ENCODE data around the gene PLEKHS1.
"Not testable (repeated sequence)": the region's sequence is repeated elsewhere in the genome, so short reads cannot be mapped to it uniquely, and the experiment has no call there.

PLEKHS1 gene

GRCh38 chr10:113740850-113741249 lies 10.6 kb upstream of the PLEKHS1 start:
- no peak for DNase-seq (ENCODE audit: low spot score)

GRCh38 chr10:113742466-113742865 lies 9.0 kb upstream of the PLEKHS1 start:
- DNase-seq (ENCODE audit: low spot score) = no peak

GRCh38 chr10:113743594-113743993 lies 7.9 kb upstream of the PLEKHS1 start:
- DNase-seq (ENCODE audit: low spot score) = no peak

- DNase-seq (ENCODE audit: low spot score) = no peak
Observed at GRCh38 chr10:113745374-113745773, 6.1 kb upstream of the PLEKHS1 start.

- DNase-seq (ENCODE audit: low spot score) = no peak
Observed at GRCh38 chr10:113746217-113746957, 5.1 kb upstream of the PLEKHS1 start.

GRCh38 chr10:113752553-113752952 lies 1.1 kb downstream of the PLEKHS1 start:
- DNase-seq (ENCODE audit: low spot score) = no peak

GRCh38 chr10:113753020-113753692 lies 1.7 kb downstream of the PLEKHS1 start:
- DNase-seq (ENCODE audit: low spot score) = no peak

GRCh38 chr10:113754125-113754524 lies 2.6 kb downstream of the PLEKHS1 start:
- DNase-seq (ENCODE audit: low spot score) = no peak

- no peak for DNase-seq (ENCODE audit: low spot score)
Observed at GRCh38 chr10:113754768-113755167, 3.3 kb downstream of the PLEKHS1 start.

GRCh38 chr10:113756940-113757543 lies 5.6 kb downstream of the PLEKHS1 start:
- DNase-seq (ENCODE audit: low spot score) = no peak

GRCh38 chr10:113762083-113762482 lies 10.6 kb downstream of the PLEKHS1 start:
- no peak for DNase-seq (ENCODE audit: low spot score)

- DNase-seq (ENCODE audit: low spot score) = no peak
Observed at GRCh38 chr10:113764582-113764981, 13.1 kb downstream of the PLEKHS1 start.

- DNase-seq (ENCODE audit: low spot score) = no peak
Observed at GRCh38 chr10:113765910-113766309, 14.4 kb downstream of the PLEKHS1 start.

GRCh38 chr10:113767222-113767621 lies 15.7 kb downstream of the PLEKHS1 start:
- no peak for DNase-seq (ENCODE audit: low spot score)

GRCh38 chr10:113770346-113770745 lies 18.9 kb downstream of the PLEKHS1 start:
- no peak for DNase-seq (ENCODE audit: low spot score)

GRCh38 chr10:113771131-113771530 lies 19.6 kb downstream of the PLEKHS1 start:
- DNase-seq (ENCODE audit: low spot score) = not testable (repeated sequence)

GRCh38 chr10:113775686-113776294 lies 24.3 kb downstream of the PLEKHS1 start:
- no peak for DNase-seq (ENCODE audit: low spot score)

- no peak for DNase-seq (ENCODE audit: low spot score)
Observed at GRCh38 chr10:113776553-113776952, 25.1 kb downstream of the PLEKHS1 start.

GRCh38 chr10:113780681-113781250 lies 29.3 kb downstream of the PLEKHS1 start:
- DNase-seq (ENCODE audit: low spot score) = no peak

GRCh38 chr10:113782367-113782766 lies 30.9 kb downstream of the PLEKHS1 start:
- DNase-seq (ENCODE audit: low spot score) = no peak

- no peak for DNase-seq (ENCODE audit: low spot score)
Observed at GRCh38 chr10:113782986-113783704, 31.7 kb downstream of the PLEKHS1 start.

GRCh38 chr10:113788604-113789083 lies 37.2 kb downstream of the PLEKHS1 start:
- no peak for DNase-seq (ENCODE audit: low spot score)

Data from left forelimb (tissue), 1 donor.